PC-3 (cell line): Measurements from ENCODE around the gene SMOC2. TPM values are rescaled to one million over a fixed set of nuclear protein-coding genes. Genes with fewer than 3 reads are reported as not detected.

Experiments
- ATAC-seq: fragments of 200-7000 bp; cut with Tn5 transposase; 2 replicates; pipeline ENCODE4 v1.9.1; 2020; ENCODE audit warnings: mild to moderate bottlenecking, moderate library complexity
- BruUV-seq: library from RNA; stranded (reverse); fragments of 400-500 nt; replicated peaks from 2 replicates; lab custom pipeline; 2021; lab: Mats Ljungman, UMichigan
- CTCF ChIA-PET: fragments of 300-600 bp; sonication (Branson Sonifier 250); formaldehyde crosslinking; loops from one replicate; lab custom pipeline; 2022; ENCODE audit warnings: antibody characterized with exemption; lab: Charles Lee
- POLR2A ChIA-PET: fragments of 300-600 bp; sonication (Branson Sonifier 250); formaldehyde crosslinking; loops from one replicate; lab custom pipeline; 2022; ENCODE audit warnings: antibody characterized with exemption; ENCODE audit not compliant: unreplicated experiment; lab: Charles Lee
- DNase-seq: peaks from one replicate; pipeline ENCODE4 v3.0.0-alpha.2; 2015
- H2AFZ ChIP-seq: fragments of 300-600 bp; sonication (generic); 2 replicates; pipeline ENCODE4 v1.6.0; 2016; ENCODE audit warnings: antibody characterized with exemption, low read length
- H3F3A ChIP-seq: fragments of 300-600 bp; sonication (generic); one replicate; pipeline ENCODE4 v1.6.0; 2017; ENCODE audit warnings: antibody characterized with exemption, low read length, control low read depth, mild to moderate bottlenecking; ENCODE audit not compliant: unreplicated experiment
- H3K27ac ChIP-seq: fragments of 300-600 bp; sonication (generic); 2 replicates; pipeline ENCODE4 v1.5.1; 2016; ENCODE audit warnings: mild to moderate bottlenecking, low read length
- H3K27me3 ChIP-seq: fragments of 300-600 bp; sonication (generic); 2 replicates; pipeline ENCODE4 v1.6.1; 2016; ENCODE audit warnings: low read length, mixed read lengths
- H3K36me3 ChIP-seq: fragments of 300-600 bp; sonication (generic); 2 replicates; pipeline ENCODE4 v1.6.1; 2016; ENCODE audit warnings: low read depth, mixed run types, low read length, mixed read lengths
- H3K4me1 ChIP-seq: fragments of 300-600 bp; sonication (generic); 2 replicates; pipeline ENCODE4 v1.5.1; 2016; ENCODE audit warnings: low read length; ENCODE audit not compliant: insufficient read depth
- H3K4me2 ChIP-seq: fragments of 300-600 bp; sonication (generic); 2 replicates; pipeline ENCODE4 v1.6.0; 2016; ENCODE audit warnings: low read length
- H3K4me3 ChIP-seq: fragments of 300-600 bp; sonication (generic); 2 replicates; pipeline ENCODE4 v1.5.1; 2016; ENCODE audit warnings: mild to moderate bottlenecking, low read length, mixed read lengths
- H3K79me2 ChIP-seq: fragments of 300-600 bp; sonication (generic); 2 replicates; pipeline ENCODE4 v1.6.1; 2017; ENCODE audit warnings: low read length, mixed read lengths
- H3K9ac ChIP-seq: fragments of 300-600 bp; sonication (generic); 2 replicates; pipeline ENCODE4 v1.6.0; 2016; ENCODE audit warnings: mild to moderate bottlenecking, low read length
- H3K9me2 ChIP-seq: fragments of 300-600 bp; sonication (generic); replicated peaks from 2 replicates; pipeline ENCODE4 v1.6.1; 2016; ENCODE audit warnings: mixed run types, low read length, mixed read lengths
- H3K9me3 ChIP-seq: fragments of 300-600 bp; sonication (generic); 2 replicates; pipeline ENCODE4 v1.6.1; 2016; ENCODE audit warnings: low read length, mixed read lengths
- H4K20me1 ChIP-seq: fragments of 300-600 bp; sonication (generic); 2 replicates; pipeline ENCODE4 v1.6.1; 2016; ENCODE audit warnings: low read length, mixed read lengths
- EZH2 ChIP-seq: fragments of 300-600 bp; sonication (generic); IDR thresholded peaks from one replicate; pipeline ENCODE4 v1.6.1; 2017; ENCODE audit warnings: antibody characterized with exemption, mild to moderate bottlenecking, low read length; ENCODE audit not compliant: unreplicated experiment
- EZH2phosphoT487 ChIP-seq: fragments of 300-600 bp; sonication (generic); IDR thresholded peaks from 2 replicates; pipeline ENCODE4 v1.6.1; 2018; ENCODE audit warnings: mild to moderate bottlenecking, antibody characterized with exemption, low read length, borderline replicate concordance
- intact Hi-C: fragments of 100-400 bp; cut with micrococcal nuclease; formaldehyde crosslinking; loops from 2 replicates; pipeline ENCODE4 v1.9.0; 2023
- total RNA-seq: library from RNA; depleted of rRNA; stranded (reverse); fragments of >200 nt; gene quantifications from 2 replicates; pipeline ENCODE4 v1.2.3, GENCODE V29; 2014
- TF ChIP-seq, protein P1 (sequence below): fragments of 300-600 bp; sonication (generic); conservative IDR thresholded peaks from 2 replicates; pipeline ENCODE4 v1.5.1; 2017; ENCODE audit warnings: antibody characterized with exemption, low read depth, mild to moderate bottlenecking, low read length

The SMOC2 gene
- total RNA-seq, 1 experiment from 2014 or later, result not detected

DNA sequence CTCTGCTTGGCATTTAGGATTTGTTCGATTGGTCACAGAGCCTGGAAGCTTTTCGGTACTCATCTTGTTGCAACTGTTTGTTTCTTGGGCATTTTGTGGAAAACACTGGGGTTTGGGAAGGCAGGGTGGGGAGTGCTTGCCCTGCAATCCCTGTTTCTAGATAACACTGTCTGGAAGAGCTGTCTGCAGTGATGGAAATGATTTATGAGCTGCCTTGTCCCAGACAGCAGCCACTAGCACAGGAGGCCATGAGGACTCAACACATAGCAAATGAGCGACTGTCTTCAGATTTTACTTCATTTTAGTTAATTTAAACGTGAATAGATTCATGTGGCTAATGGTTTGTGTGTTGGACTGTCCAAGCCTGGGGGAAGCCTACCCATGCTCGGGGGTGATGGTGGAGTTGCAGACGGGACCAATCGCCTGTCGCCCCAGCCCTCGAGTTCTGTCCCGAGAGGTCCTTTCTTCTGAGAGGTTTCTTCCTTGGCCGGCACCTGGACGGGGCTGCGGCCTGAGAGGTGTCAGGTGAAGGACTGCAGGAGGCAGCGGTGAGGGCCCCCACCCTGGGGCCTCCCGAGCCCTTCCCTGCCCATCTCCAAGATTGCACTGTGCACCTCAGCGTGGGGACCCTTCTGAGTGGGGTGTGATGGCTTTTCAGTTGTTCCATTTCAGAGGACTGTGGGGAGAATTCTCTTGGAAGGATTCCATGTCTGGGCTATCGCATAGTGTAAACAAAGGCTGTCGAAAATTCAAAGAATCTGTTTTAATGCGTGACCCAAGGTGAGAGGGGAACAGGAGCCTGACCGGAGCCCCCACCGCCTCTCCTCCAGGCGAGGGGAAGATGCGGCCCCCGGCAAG is 55.4 kb downstream of the SMOC2 start:
- H3K27ac ChIP-seq, result no peak overlapping the region
- no peak overlapping the region for H3K4me3 ChIP-seq
- BruUV-seq, result no TSS peak
- no peaks in the 10 kb centered on the region for H3K4me1 ChIP-seq
- no peaks in the 10 kb centered on the region for H3K9me3 ChIP-seq
- H2AFZ ChIP-seq, result no peak overlapping the region
- H3K4me2 ChIP-seq, result no peak overlapping the region
- H3K79me2 ChIP-seq, result no peaks in the 10 kb centered on the region
- no peaks in the 10 kb centered on the region for H4K20me1 ChIP-seq
- no peak for ATAC-seq
- H3K27me3 ChIP-seq, result peaks cover 4% of the 10 kb centered on the region; the same call in 1 of the 2 replicates
- ChIA-PET CTCF (no interaction called here), POLR2A (no interaction called here)
- H3K9me2 ChIP-seq, result no peaks in the 10 kb centered on the region
- intact Hi-C loops, result no loop called here
- no peak for DNase-seq
- H3K9ac ChIP-seq, result no peak overlapping the region
- H3K36me3 ChIP-seq, result no peaks in the 10 kb centered on the region
- no peak for TF ChIP-seq EZH2
- TF ChIP-seq EZH2phosphoT487, result no peak
- TF ChIP-seq, protein P1, sequence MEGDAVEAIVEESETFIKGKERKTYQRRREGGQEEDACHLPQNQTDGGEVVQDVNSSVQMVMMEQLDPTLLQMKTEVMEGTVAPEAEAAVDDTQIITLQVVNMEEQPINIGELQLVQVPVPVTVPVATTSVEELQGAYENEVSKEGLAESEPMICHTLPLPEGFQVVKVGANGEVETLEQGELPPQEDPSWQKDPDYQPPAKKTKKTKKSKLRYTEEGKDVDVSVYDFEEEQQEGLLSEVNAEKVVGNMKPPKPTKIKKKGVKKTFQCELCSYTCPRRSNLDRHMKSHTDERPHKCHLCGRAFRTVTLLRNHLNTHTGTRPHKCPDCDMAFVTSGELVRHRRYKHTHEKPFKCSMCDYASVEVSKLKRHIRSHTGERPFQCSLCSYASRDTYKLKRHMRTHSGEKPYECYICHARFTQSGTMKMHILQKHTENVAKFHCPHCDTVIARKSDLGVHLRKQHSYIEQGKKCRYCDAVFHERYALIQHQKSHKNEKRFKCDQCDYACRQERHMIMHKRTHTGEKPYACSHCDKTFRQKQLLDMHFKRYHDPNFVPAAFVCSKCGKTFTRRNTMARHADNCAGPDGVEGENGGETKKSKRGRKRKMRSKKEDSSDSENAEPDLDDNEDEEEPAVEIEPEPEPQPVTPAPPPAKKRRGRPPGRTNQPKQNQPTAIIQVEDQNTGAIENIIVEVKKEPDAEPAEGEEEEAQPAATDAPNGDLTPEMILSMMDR, result no peak
- H3F3A ChIP-seq, result no peaks in the 10 kb centered on the region

DNA sequence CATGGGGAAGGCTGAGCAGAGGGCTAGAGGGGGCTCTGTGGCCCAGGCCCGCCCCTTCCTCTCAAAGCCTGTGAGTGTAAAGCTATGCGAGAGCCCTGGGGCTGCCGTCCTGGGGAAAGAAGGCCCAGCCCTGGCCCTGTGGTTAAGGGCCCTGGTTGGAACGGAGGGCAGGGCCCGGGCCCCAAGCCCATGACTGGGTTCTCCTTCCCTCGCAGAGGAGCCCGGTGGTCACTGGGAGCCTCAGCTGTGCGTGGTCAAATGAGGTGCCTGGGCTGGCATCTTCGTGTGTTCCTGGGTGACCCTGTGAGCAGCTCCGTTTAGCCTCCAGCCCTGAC is 56.0 kb downstream of the SMOC2 start:
- Histone ChIP-seq H3K4me2 (no peak overlapping the region), H3K4me3 (no peak overlapping the region), H3K27me3 (peaks cover 5% of the 10 kb centered on the region; the same call in 1 of the 2 replicates), H3K79me2 (no peaks in the 10 kb centered on the region), H3K27ac (no peak overlapping the region), H3K4me1 (no peaks in the 10 kb centered on the region), H3K36me3 (no peaks in the 10 kb centered on the region), H3K9me2 (no peaks in the 10 kb centered on the region), H3K9me3 (no peaks in the 10 kb centered on the region), H3F3A (no peaks in the 10 kb centered on the region), H2AFZ (no peak overlapping the region), H3K9ac (no peak overlapping the region), H4K20me1 (no peaks in the 10 kb centered on the region)
- no peak for ATAC-seq
- BruUV-seq, result no TSS peak
- TF ChIP-seq EZH2, result no peak
- TF ChIP-seq, protein P1, result no peak
- no peak for TF ChIP-seq EZH2phosphoT487
- intact Hi-C loops, result no loop called here
- CTCF ChIA-PET, result no interaction called here
- no peak for DNase-seq
- POLR2A ChIA-PET, result no interaction called here

DNA sequence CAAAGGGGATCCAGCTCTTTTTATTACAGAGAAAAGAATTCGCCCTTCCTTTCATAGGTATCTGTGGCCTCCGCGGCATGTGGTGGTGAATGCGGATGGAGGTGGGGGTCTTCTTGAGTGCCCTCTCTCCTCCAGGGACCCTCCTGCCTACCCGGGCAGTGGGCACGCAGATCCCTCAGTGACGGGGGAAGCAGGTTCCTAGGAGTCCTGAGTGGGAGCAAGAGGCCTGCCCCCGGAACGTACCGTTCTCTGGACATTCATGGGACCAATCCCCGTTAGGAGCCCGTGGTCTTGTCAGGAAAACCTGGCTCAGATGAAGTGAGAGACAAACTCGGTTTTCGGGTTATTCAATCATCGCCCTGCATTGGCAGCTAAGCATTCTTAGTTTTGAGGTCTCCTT is 56.4 kb downstream of the SMOC2 start:
- H3K4me3 ChIP-seq, result no peak overlapping the region
- no peak for ATAC-seq
- no peaks in the 10 kb centered on the region for H3F3A ChIP-seq
- intact Hi-C loops, result no loop called here
- no peaks in the 10 kb centered on the region for H3K9me3 ChIP-seq
- H3K36me3 ChIP-seq, result no peaks in the 10 kb centered on the region
- TF ChIP-seq EZH2phosphoT487 (no peak), EZH2 (no peak)
- TF ChIP-seq, protein P1, result no peak
- no peaks in the 10 kb centered on the region for H3K9me2 ChIP-seq
- POLR2A ChIA-PET, result no interaction called here
- H2AFZ ChIP-seq, result no peak overlapping the region
- H4K20me1 ChIP-seq, result no peaks in the 10 kb centered on the region
- no peak for DNase-seq
- peaks cover 5% of the 10 kb centered on the region; the same call in 1 of the 2 replicates for H3K27me3 ChIP-seq
- CTCF ChIA-PET, result no interaction called here
- no peak overlapping the region for H3K27ac ChIP-seq
- no peak overlapping the region for H3K9ac ChIP-seq
- H3K4me2 ChIP-seq, result no peak overlapping the region
- H3K79me2 ChIP-seq, result no peaks in the 10 kb centered on the region
- no TSS peak for BruUV-seq
- H3K4me1 ChIP-seq, result no peaks in the 10 kb centered on the region
